CD1c-positive myeloid dendritic cell (primary cell): ENCODE measurements around the gene CXXC1.
"Not testable (repeated sequence)": the region's sequence is repeated elsewhere in the genome, so short reads cannot be mapped to it uniquely, and the experiment has no call there.

Experiments used
- DNase-seq: peaks from one replicate; pipeline ENCODE4 v3.0.0-alpha.2; 2016; ENCODE audit errors: extremely low spot score

CXXC1 gene

GRCh38 chr18:50297621-50298442 is 10.3 kb upstream of the CXXC1 start:
- peak; percentile 95 for DNase-seq

- no peak for DNase-seq
Measured at GRCh38 chr18:50293039-50293438, 5.5 kb upstream of the CXXC1 start.

- DNase-seq = peak; percentile 44
Measured at GRCh38 chr18:50289108-50289443, 1.6 kb upstream of the CXXC1 start.

- not testable (repeated sequence) for DNase-seq
Measured at GRCh38 chr18:50288348-50289107, 1.0 kb upstream of the CXXC1 start.

- DNase-seq = no peak
Measured at GRCh38 chr18:50287028-50287440, 458 bp downstream of the CXXC1 start.

- DNase-seq = no peak
Measured at GRCh38 chr18:50286391-50287027, 983 bp downstream of the CXXC1 start.

GRCh38 chr18:50285631-50286321 is 1.7 kb downstream of the CXXC1 start:
- no peak for DNase-seq

- DNase-seq = no peak
Measured at GRCh38 chr18:50285071-50285470, 2.4 kb downstream of the CXXC1 start.

- peak; percentile 34 for DNase-seq
Measured at GRCh38 chr18:50284255-50284885, 3.1 kb downstream of the CXXC1 start.

GRCh38 chr18:50283469-50284209 is 3.9 kb downstream of the CXXC1 start:
- DNase-seq = no peak

- DNase-seq = no peak
Measured at GRCh38 chr18:50282521-50283335, 4.8 kb downstream of the CXXC1 start.

- DNase-seq = no peak
Measured at GRCh38 chr18:50281972-50282520, 5.4 kb downstream of the CXXC1 start.

GRCh38 chr18:50281295-50281971 is 6.1 kb downstream of the CXXC1 start, which contains the start of gene MBD1:
MBD1 (minus strand) TSS chr18:50281523; CDS start chr18:50279992, 1,531 bp downstream.
- peak; percentile 98 for DNase-seq

GRCh38 chr18:50280707-50281294 is 6.7 kb downstream of the CXXC1 start:
- no peak for DNase-seq

GRCh38 chr18:50279752-50280151 is 7.7 kb downstream of the CXXC1 start:
- no peak for DNase-seq

- DNase-seq = no peak
Measured at GRCh38 chr18:50277942-50278341, 9.6 kb downstream of the CXXC1 start.

- DNase-seq = no peak
Measured at GRCh38 chr18:50276452-50276851, 11.0 kb downstream of the CXXC1 start.

- no peak for DNase-seq
Measured at GRCh38 chr18:50275503-50276036, 11.9 kb downstream of the CXXC1 start.
